GM21825 (cell line): Measurements from ENCODE around the gene JPH4.

Experiments
- ATAC-seq: cut with Tn5 transposase; IDR thresholded peaks from one replicate; pipeline ENCODE4 v1.9.1; 2021; ENCODE audit warnings: mild to moderate bottlenecking, moderate library complexity; ENCODE audit not compliant: unreplicated experiment

The JPH4 gene

DNA sequence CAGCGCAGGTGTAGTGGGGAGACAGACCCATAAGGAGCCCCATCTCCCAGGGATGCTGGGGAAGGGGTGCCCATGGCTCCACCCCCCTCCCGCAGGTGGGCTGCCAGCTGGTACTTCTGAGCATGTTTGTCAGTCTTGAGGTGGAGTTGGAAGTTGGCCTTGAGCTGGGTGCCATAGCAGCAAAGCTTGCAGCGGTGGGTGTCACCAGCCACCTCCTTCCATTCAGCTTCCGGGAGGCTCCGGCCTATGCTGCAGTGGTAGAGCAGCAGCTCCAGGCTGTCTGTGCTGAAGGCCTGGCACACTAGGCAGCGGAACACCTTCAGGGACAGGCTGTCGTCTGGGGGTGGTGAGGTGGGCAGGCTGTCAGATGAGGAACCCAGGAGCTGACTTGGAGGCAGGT, 45.9 kb downstream of the JPH4 start:
- no peak for ATAC-seq

DNA sequence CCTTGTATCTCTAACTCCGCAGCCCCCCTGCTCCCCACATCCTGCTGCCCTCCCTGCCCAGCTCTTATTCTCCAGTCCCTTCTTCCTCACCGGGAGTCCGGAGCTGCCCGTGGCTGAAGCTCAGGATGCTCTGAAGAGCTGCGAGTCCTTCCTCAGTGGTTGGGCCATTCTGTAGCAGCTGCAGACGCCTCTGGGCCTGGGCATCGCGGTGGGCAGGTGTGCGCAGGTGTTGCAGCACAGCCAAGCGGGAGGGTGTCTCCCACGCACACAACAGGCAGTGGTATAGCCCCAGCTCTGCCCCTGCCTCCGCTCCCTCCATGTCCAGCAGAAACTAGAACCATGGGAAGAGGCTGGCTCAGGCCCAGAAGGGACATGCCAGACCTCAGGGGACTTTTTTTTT, 47.2 kb downstream of the JPH4 start:
- ATAC-seq: no peak

DNA sequence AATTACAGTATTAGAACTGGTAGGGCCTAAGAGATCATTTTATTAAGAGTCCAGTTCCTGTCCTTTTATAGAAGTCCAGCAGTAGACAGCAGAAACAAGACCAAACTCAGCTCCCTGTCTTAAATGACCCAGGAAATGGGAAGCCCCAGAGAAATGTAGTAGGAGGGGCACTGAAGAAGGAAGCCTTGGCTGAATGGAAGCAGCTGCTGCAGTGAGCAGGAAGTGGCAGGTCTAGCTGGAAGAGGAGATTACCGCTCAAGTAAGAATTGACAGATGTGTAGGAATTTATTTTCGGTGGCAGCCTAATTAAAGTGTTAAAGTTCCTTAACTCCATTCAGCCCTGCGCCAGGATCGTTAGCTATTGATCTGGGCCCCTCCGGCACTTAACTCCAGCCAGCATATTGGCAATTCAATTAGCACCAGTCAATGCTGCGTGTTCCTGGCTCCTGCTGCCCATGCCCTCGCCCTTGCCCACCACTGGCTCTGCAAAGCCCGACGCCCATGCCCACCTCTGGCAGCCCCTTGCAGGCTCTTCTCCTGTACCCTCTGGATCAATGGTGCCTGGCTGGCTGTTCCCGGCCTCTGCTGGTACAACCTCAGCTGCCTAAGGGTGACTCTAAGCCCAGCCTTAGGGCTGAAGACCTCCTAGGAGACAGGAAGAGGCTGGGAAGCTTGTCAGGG, 48.1 kb downstream of the JPH4 start:
- ATAC-seq: no peak

DNA sequence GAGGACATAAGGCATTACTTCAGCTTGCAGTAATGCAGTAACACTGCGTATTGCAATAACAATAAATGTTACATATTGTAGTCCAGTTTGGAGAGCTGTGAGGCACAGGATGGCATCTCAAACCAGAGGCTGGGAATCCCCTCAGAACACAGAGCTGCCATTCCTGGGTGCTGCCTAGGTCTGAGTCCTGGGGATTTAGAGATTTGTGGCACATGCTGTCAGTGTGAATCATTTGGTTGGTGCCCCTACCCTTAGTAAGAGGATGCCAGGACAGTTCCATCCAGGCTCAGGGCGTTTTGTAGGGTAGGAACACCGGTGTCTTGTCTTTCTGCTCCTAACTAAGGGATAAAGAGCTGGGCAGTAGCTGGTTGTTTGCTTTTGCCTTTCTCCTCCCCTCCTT, 49.6 kb downstream of the JPH4 start:
- no peak for ATAC-seq

DNA sequence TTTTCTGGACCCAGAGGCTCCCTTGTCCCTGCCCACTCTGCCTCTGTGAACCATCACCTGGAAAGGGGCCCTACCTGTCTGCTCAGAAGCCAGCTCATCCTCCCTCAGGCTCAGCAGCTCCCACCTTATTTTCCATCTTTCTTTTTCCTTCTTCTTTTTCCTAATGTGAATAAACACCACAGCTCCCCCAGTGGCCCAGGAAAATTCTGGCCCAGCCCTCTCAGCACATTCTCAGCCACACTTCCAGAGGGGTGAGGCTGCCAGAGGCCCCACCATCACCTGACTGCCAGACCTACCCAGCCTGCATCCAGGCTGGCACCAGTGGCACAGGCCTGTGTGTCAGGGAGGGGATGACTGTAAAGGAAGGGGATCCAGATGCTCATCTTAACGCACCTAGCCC, 50.0 kb downstream of the JPH4 start:
- ATAC-seq: no peak

DNA sequence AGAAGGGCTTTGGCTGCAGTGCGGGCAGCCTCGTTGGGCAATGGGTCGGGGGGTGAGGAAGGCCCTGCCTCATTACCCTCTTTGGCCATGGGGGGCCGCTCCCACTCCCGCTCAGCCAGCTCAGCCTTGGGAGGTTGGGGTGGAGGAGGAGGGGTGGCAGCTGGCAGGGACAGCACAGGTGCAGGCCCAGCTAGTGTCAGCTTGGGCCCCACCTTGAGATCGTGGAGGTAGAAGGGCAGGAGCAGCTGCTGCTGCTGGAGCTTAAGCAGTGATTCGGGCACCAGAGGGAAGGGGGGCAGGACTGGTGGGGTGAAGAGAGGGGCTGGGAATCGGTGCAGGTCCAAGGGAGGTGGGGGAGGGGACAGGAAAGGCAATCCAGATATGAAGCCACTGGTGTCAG, 53.0 kb downstream of the JPH4 start:
- ATAC-seq: no peak

DNA sequence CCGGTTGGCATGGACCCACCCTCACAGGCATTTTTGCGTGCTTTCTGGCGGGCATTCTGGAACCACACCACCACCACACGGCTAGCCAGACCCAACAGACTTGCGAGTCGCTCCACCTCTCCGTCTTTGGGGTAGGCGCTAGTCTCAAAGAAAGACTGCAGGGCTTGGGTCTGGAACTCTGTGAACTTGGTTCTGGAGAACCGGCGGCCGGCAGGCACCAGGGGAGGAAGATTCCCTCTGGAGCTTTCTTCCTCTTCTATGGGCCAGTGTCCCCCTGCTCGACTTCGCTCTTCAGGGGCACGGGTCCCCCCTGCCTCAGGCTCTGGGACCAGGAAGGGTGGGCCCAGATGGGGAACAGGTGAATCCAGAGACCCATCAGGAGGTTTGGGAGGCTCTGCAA, 53.6 kb downstream of the JPH4 start:
- ATAC-seq: no peak

DNA sequence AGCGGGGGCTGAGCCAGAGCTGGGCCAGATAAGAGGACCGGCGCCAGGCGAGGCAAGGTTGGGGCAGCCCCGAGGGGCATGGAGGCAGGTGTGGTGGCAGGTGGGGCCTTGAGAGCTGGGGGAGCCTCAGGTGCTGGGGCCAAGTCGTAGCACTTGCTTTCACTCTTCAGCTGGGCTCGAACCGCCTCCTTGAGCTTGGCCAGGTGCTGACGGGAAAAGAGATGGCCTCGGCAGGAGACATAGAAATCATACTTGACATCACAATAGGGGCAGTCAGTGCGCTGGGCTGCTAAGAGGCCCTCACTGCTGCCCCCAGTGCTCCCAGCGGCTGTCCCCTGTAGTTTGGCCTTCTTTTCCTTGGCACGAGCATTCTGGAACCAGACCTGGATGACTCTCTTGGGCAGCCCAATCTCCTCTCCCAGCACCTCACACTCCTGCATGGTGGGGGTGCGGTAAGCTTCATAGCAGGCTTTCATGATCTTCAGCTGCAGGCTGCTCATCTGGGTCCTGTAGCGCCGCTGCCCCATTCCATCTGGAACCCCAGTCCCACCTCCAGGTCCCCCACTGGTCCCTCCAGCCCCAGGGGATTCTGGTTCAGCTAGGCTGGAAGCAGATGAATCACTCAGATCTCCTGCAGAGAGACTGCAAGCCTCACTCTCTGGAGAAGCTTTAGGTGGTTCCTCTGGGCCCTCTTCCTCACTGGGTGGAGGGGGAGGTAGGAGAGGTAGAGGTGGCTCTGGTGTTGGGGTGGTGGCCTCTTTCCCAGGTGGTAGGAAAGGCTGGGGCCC, 55.2 kb downstream of the JPH4 start:
- ATAC-seq: no peak

DNA sequence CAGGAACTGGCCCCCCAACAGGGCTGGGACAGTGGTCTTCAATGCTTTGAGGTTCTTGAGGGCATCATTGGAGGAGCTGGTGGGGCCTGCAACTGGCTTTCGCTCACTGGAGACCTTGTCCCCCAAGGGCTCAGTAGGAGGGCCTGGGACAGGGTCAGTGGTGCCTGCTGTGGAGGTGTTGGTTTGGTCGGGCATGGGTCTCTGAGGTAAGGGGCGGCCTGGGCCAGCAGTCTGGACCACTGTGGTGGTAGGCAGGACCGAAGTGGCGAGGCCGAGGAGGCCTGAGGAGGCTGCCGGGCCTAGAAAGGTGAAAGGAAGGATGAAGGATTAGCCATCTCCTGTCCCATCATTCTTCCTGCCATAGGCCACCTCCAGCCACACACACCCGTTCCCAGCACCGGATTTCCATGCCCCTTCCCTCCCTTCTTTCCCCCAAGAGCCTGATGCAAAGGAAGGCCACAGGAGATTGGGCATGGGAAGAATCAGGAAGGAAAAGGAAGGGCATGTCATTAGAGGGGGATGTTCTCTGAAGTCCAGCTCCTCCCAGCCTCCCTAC, 55.9 kb downstream of the JPH4 start:
- no peak for ATAC-seq

DNA sequence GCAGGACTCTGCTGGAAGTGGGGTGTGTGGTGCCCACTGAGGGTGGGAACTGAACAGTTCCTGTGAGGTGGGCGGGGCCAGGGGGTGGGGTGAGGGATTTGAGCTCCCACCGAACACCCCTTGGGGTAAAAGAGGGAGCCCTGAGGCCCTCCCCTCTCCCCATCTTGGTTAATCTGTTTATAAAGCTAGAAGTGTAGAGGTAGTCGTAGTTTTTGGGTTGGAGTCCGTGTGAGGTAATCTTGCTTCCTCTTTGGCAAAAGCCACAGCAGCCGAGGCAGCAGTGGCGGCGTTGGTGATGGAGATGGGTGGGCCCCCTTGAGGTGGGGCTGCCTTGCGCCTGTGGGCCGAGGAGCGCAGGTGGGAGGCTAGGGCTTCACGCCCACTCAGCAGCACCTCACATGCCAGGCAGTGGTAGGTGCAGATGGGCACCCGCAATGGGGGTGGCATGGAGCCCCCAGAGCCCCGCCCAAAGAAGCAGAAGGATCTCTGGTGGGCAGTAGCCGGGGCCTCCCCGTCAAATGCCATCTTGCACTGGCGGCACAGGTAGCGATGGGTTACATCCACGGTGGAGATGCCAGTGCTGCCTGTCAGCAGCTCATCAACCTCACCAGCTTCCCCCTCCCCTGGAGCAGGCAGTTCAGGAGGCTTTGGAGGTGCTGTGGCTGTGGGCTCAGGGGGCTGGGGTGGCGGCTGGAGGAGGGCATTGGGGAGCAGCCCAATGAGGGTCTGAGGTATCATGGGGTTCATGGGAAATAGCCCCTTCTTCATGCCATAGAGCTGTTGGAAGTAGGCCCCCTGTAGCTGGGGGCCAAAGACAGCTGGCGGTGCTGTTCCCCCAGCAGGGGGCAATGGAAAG, 56.6 kb downstream of the JPH4 start:
- ATAC-seq: no peak

DNA sequence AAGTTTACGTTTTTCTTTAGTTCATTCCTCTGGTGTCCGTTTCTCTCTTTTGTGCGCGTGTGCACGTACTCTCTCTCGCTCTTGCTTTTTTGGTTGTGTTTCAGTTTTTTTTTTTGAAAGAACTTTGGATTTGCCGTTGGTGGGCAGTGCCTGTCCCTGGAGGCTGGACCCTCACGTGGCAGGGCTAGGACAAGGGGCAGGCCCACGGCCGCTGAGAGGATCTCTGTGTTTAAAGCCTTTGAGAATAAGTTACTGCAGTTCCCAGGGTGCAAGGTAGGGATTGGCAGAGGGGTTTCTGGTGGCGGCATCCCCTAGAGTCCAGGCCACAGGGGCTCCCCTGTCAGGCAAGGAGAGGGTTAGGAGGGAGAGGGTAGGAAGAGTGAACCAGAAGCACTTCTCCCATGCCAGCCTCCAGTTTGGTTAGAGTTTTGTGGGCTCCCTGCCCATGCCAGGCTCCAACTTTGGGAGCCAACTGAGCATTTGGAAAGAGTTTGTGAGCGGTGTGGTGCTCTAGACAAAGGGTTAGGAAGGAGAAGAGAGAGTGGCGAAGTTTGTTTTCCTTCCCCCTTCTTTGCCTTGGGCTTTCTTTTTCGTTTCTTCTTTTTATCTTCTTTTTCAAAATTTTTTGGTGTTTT, 57.6 kb downstream of the JPH4 start:
- ATAC-seq: no peak

DNA sequence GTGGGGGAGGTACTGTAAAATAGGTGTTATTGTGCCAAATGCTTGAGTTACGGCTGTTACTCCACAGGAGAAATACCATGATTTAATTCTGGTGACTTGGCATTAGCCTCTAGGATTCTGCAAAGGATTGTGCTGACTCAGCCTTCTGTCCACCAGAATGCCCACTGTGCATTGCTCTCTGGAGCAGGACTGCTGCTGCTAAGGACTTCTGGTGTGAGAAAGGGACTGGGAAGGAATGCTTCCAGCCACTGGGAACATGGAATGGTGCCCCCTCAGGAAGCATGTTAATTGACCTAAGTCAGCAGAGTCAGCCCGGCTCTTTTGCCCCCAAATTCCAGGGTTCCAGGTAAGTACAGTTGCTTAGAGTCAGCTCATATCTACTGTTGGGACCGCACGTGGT, 59.9 kb downstream of the JPH4 start:
- ATAC-seq: no peak
